A673 (cell line): ENCODE data around the gene AQP5.

ENCODE experiments used
- CTCF ChIP-seq: fragments of 300-800, 200-600 bp; sonication (generic); conservative IDR thresholded peaks from 2 replicates; pipeline ENCODE4 v1.5.1; 2017; ENCODE audit warnings: low read depth, mild to moderate bottlenecking, antibody characterized with exemption, low read length, moderate library complexity, mixed read lengths
- EZH2 ChIP-seq: fragments of 200-600 bp; sonication (generic); IDR thresholded peaks from 2 replicates; pipeline ENCODE4 v1.6.1; 2017; ENCODE audit warnings: borderline replicate concordance, low read depth, mild to moderate bottlenecking, mixed read lengths, antibody characterized with exemption, low read length; ENCODE audit not compliant: poor library complexity, severe bottlenecking

DNA sequence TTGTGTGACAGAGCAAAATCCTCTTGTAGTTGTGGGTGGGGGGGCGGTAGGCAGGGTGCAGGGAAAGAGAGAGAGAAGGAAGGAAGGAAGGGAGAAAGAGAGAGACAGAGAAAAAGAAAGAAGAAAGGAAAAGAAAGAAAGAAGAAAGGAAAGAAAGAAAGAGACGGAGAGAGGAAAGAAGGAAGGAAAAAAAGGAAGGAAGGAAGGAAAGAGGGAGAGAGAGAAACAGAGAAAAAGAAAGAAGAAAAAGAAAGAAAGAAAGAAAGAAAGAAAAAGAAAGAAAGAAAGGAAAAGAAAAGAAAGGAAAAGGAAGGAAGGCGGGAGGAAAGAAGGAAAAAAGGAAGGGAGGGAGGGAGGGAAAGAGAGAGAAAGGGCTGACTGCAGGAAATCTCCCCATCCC is 40.4 kb upstream of the AQP5 start:
- TF ChIP-seq CTCF (no peak), EZH2 (no peak)
